Uterus (tissue), 2 donors: ENCODE data around the gene GPR62.

ENCODE experiments used
- POLR2A ChIP-seq, 2 donors: fragments of 450-650 bp; IDR thresholded peaks; one replicate each; pipeline ENCODE4 v1.6.1; 2016; ENCODE audit warnings: antibody characterized with exemption in 2 of 2, mild to moderate bottlenecking in 1 of 2, moderate library complexity in 1 of 2
- TF ChIP-seq, protein P1 (sequence below), 4 experiments: fragments of 200-600 bp in 2 of 4; fragments of 450-650 bp in 2 of 4; sonication (generic) in 2 of 4; IDR thresholded peaks; one replicate each; pipeline ENCODE4 v1.5.1; 2016 to 2019; ENCODE audit warnings: antibody characterized with exemption in 4 of 4, mild to moderate bottlenecking in 2 of 4, moderate library complexity in 1 of 4

DNA sequence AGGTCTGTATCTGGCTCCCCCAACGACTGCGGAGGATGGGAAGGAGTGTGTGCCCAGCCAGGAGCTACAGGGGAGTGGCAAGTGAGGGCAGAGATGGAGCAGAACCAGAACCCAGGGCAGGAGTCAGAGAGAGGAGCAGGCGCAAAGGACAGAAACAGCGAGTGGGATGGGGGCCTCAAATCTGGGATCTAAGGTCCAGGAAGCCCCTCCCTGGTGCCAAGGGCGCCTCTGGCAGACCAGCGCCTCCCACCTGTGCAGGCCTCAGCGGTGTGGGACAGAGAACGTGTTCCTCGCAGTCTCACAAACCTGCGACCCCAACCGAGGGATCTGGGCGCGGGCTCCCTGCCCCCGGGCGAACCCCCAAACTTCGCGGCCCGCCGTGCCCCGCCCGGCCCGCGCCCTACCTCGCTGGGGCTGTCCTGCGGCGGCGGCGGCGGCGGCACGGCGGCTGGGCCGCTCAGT lies 11.8 kb downstream of the GPR62 start:
- TF ChIP-seq, protein P1, sequence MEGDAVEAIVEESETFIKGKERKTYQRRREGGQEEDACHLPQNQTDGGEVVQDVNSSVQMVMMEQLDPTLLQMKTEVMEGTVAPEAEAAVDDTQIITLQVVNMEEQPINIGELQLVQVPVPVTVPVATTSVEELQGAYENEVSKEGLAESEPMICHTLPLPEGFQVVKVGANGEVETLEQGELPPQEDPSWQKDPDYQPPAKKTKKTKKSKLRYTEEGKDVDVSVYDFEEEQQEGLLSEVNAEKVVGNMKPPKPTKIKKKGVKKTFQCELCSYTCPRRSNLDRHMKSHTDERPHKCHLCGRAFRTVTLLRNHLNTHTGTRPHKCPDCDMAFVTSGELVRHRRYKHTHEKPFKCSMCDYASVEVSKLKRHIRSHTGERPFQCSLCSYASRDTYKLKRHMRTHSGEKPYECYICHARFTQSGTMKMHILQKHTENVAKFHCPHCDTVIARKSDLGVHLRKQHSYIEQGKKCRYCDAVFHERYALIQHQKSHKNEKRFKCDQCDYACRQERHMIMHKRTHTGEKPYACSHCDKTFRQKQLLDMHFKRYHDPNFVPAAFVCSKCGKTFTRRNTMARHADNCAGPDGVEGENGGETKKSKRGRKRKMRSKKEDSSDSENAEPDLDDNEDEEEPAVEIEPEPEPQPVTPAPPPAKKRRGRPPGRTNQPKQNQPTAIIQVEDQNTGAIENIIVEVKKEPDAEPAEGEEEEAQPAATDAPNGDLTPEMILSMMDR (IDR thresholded peaks at IDR 0.05) = no peak
- no peak for TF ChIP-seq POLR2A (IDR thresholded peaks at IDR 0.05)
